CD14-positive monocyte (primary cell): ENCODE measurements around the gene GID8. TPM values are rescaled to one million over a fixed set of nuclear protein-coding genes. Genes with fewer than 3 reads are reported as not detected.
"Not testable (repeated sequence)": the region's sequence is repeated elsewhere in the genome, so short reads cannot be mapped to it uniquely, and the experiment has no call there.

ENCODE experiments used
- DNase-seq, 3 donors: peaks; one replicate each; pipeline ENCODE4 v3.0.0-alpha.2; 2011 to 2022
- H2AFZ ChIP-seq: 2 replicates; pipeline ENCODE4 v1.6.0; 2012; ENCODE audit warnings: mild to moderate bottlenecking, low read depth, low read length, inconsistent platforms; ENCODE audit not compliant: insufficient read depth, poor library complexity, severe bottlenecking
- H3K27ac ChIP-seq, 2 donors: 1 replicate in 1 of 2; 2 replicates in 1 of 2; pipeline ENCODE4 v1.5.1; 2012 to 2013; ENCODE audit warnings: low read length in 2 of 2, control low read depth in 1 of 2, inconsistent platforms in 1 of 2, low read depth in 1 of 2, mild to moderate bottlenecking in 1 of 2
- H3K27me3 ChIP-seq, 2 donors: one replicate each; pipeline versions ENCODE4 v1.6.0 to v1.6.1; 2011 to 2013; ENCODE audit warnings: low read length in 2 of 2; ENCODE audit not compliant: control insufficient read depth in 2 of 2, insufficient read depth in 2 of 2
- H3K36me3 ChIP-seq, 2 donors: replicated peaks in 1 of 2; 1 replicate in 1 of 2; 2 replicates in 1 of 2; pipeline versions ENCODE4 v1.5.1 to v1.6.1; 2012 to 2013; ENCODE audit warnings: low read length in 2 of 2, control low read depth in 1 of 2, inconsistent platforms in 1 of 2, mild to moderate bottlenecking in 1 of 2; ENCODE audit not compliant: insufficient read depth in 2 of 2, control insufficient read depth in 1 of 2
- H3K4me1 ChIP-seq, 2 donors: 1 replicate in 1 of 2; 2 replicates in 1 of 2; pipeline versions ENCODE4 v1.5.1 to v1.6.1; 2012 to 2013; ENCODE audit warnings: low read length in 2 of 2, control low read depth in 1 of 2, inconsistent platforms in 1 of 2, mild to moderate bottlenecking in 1 of 2, moderate library complexity in 1 of 2; ENCODE audit not compliant: insufficient read depth in 2 of 2, control insufficient read depth in 1 of 2
- H3K4me2 ChIP-seq: replicated peaks from 2 replicates; pipeline ENCODE3; 2012; ENCODE audit warnings: low read length, moderate library complexity, mild to moderate bottlenecking; ENCODE audit not compliant: poor library complexity, severe bottlenecking; ENCODE audit errors: extremely low read depth
- H3K4me3 ChIP-seq, 3 experiments: fragments of 200-600 bp in 1 of 3; sonication (generic) in 1 of 3; replicated peaks in 1 of 3; 1 replicate in 2 of 3; 2 replicates in 1 of 3; pipeline ENCODE4 v1.5.1; 2011 to 2013; ENCODE audit warnings: low read length in 3 of 3, mild to moderate bottlenecking in 3 of 3, control low read depth in 2 of 3, low read depth in 2 of 3, inconsistent platforms in 1 of 3, moderate library complexity in 1 of 3
- H3K79me2 ChIP-seq: 2 replicates; pipeline ENCODE4 v1.6.0; 2012; ENCODE audit warnings: mild to moderate bottlenecking, control low read depth, inconsistent platforms, low read length, moderate library complexity; ENCODE audit not compliant: insufficient read depth
- H3K9ac ChIP-seq: 2 replicates; pipeline ENCODE4 v1.6.0; 2017; ENCODE audit warnings: low read length, mild to moderate bottlenecking; ENCODE audit not compliant: insufficient read depth, poor library complexity, severe bottlenecking
- H3K9me3 ChIP-seq, 2 donors: replicated peaks in 1 of 2; 1 replicate in 1 of 2; 2 replicates in 1 of 2; pipeline versions ENCODE4 v1.5.1 to v1.6.1; 2012 to 2013; ENCODE audit warnings: low read length in 2 of 2, control low read depth in 1 of 2; ENCODE audit not compliant: control insufficient read depth in 1 of 2, insufficient read depth in 1 of 2
- H4K20me1 ChIP-seq: 2 replicates; pipeline ENCODE4 v1.6.0; 2012; ENCODE audit warnings: mild to moderate bottlenecking, low read length, control low read depth, moderate library complexity; ENCODE audit not compliant: insufficient read depth
- H3K27ac Mint-ChIP-seq, 7 donors: one replicate each; pipeline ENCODE4 v1.8.0; 2020; ENCODE audit warnings: mild to moderate bottlenecking in 7 of 7, mixed read lengths in 7 of 7, moderate library complexity in 6 of 7, inconsistent platforms in 2 of 7
- H3K27me3 Mint-ChIP-seq, 3 donors: one replicate each; pipeline ENCODE4 v1.8.0; 2021 to 2022; ENCODE audit warnings: low read depth in 3 of 3, mild to moderate bottlenecking in 3 of 3, mixed read lengths in 3 of 3, moderate library complexity in 3 of 3, inconsistent platforms in 1 of 3
- H3K36me3 Mint-ChIP-seq, 2 donors: one replicate each; pipeline ENCODE4 v1.8.0; 2020; ENCODE audit warnings: mixed read lengths in 2 of 2, inconsistent platforms in 1 of 2, mild to moderate bottlenecking in 1 of 2
- H3K4me1 Mint-ChIP-seq: one replicate; pipeline ENCODE4 v1.8.0; 2020; ENCODE audit warnings: mild to moderate bottlenecking, mixed read lengths
- H3K4me3 Mint-ChIP-seq, 2 donors: one replicate each; pipeline ENCODE4 v1.8.0; 2020; ENCODE audit warnings: mild to moderate bottlenecking in 2 of 2, mixed read lengths in 2 of 2, moderate library complexity in 1 of 2
- H3K9me3 Mint-ChIP-seq, 7 donors: one replicate each; pipeline ENCODE4 v1.8.0; 2020 to 2022; ENCODE audit warnings: mixed read lengths in 7 of 7, mild to moderate bottlenecking in 6 of 7, moderate library complexity in 6 of 7, inconsistent platforms in 2 of 7
- CTCF ChIP-seq: fragments of 200-600 bp; IDR thresholded peaks from one replicate; pipeline ENCODE4 v1.8.0; 2022; ENCODE audit warnings: antibody characterized with exemption, mild to moderate bottlenecking
- WGBS: methylation state at CpG from one replicate; pipeline ENCODE4 v1.1.5; 2013; ENCODE audit warnings: missing lambda C conversion rate; ENCODE audit not compliant: insufficient coverage; 5-methylcytosine and 5-hydroxymethylcytosine counted together
- intact Hi-C, 2 donors: fragments of 100-400 bp; cut with micrococcal nuclease; formaldehyde crosslinking; loops; one replicate each; pipeline versions ENCODE4 v1.15.0 to v1.15.1; 2023
- polyA plus RNA-seq, 3 donors: library from polyadenylated mRNA; depleted of rRNA in 1 of 3; unstranded in 2 of 3; stranded (reverse) in 1 of 3; fragments of 300-500 nt in 2 of 3; fragments of >200 nt in 1 of 3; fragmentation: Illumina TruSeq in 2 of 3; gene quantifications; 1 replicate in 2 of 3; 2 replicates in 1 of 3; pipeline ENCODE4 v1.2.3, GENCODE V29; 2012 to 2021

The GID8 gene
- polyA plus RNA-seq, 3 donors, result 12.4 to 19.7 (median 12.7) TPM

GRCh38 chr20:62921119-62921687, 16.7 kb upstream of the GID8 start:
- intact Hi-C loops, result loop anchor here in 1 of 2 donors (10.0 kb wide), 1 partner anchor 126 kb away; the partner anchor contains the start of gene MRGBP
- no peak overlapping the region for H3K27ac ChIP-seq

DNA sequence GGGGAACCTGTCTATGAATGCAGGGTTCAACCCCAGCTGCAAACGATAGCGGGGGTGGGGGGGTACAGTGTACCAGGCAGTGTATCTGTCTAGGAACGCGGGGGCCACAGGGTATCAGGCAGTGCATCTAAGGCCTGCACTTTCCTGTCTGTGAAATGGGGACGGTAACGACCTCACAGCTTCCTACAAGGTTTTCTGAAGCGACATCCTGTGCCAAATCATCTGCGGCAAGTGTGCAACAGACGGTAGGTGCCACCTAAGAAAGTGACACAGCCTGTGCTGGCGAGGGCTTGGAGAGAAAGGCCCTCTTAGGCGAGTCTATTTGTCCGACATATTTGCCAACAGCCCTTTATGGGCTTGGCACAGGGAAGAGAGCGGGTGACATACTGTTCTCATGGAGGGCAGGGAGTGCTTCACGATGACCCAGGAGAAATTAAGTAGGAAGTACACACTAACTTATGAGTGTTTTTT, 15.5 kb upstream of the GID8 start:
- no peaks in the 10 kb centered on the region for H3K27me3 ChIP-seq
- intact Hi-C loops, result loop anchor here in 1 of 2 donors (10.0 kb wide), 1 partner anchor 128 kb away; the partner anchor contains the start of gene MRGBP
- peaks cover 69% of the 10 kb centered on the region for H3K4me1 Mint-ChIP-seq
- WGBS, result 84% methylated on average over 11 of the region's 14 CpGs
- H3K36me3 ChIP-seq, result no peaks in the 10 kb centered on the region
- H3K79me2 ChIP-seq, result peaks cover 100% of the 10 kb centered on the region
- H3K9ac ChIP-seq, result no peak overlapping the region
- H3K27ac ChIP-seq, result peak overlapping the region in 1 of 2 donors; percentile 44
- H3K9me3 Mint-ChIP-seq, result peaks cover 0 to 2% (median 0%) of the 10 kb centered on the region in 7 donors
- peaks cover 0 to 2% of the 10 kb centered on the region in 2 donors for H3K36me3 Mint-ChIP-seq
- no peaks in the 10 kb centered on the region for H3K27me3 Mint-ChIP-seq
- no peak overlapping the region for H3K4me3 Mint-ChIP-seq
- peak overlapping the region; percentile 4 to 82 (median 60) for H3K27ac Mint-ChIP-seq
- DNase-seq, result no peak
- no peak overlapping the region for H3K4me2 ChIP-seq
- H4K20me1 ChIP-seq, result peaks cover 90% of the 10 kb centered on the region
- H3K4me3 ChIP-seq, result no peak overlapping the region
- no peak overlapping the region for H2AFZ ChIP-seq
- peaks cover 54 to 85% of the 10 kb centered on the region in 2 donors for H3K4me1 ChIP-seq
- no peaks in the 10 kb centered on the region for H3K9me3 ChIP-seq
- no peak for TF ChIP-seq CTCF

More at GRCh38 chr20:62921119-62921687, 16.7 kb upstream of the GID8 start:
- Histone ChIP-seq H3K9me3 (no peaks in the 10 kb centered on the region), H3K4me1 (peaks cover 47 to 77% of the 10 kb centered on the region in 2 donors), H4K20me1 (peaks cover 93% of the 10 kb centered on the region), H3K4me2 (no peak overlapping the region), H3K9ac (no peak overlapping the region), H3K27me3 (no peaks in the 10 kb centered on the region), H3K79me2 (peaks cover 100% of the 10 kb centered on the region), H3K4me3 (no peak overlapping the region), H2AFZ (no peak overlapping the region), H3K36me3 (no peaks in the 10 kb centered on the region)
- WGBS, result 39% methylated on average over 3 of the region's 8 CpGs
- TF ChIP-seq CTCF, result peak; percentile 76
- Mint-ChIP-seq H3K36me3 (peaks cover 1 to 5% of the 10 kb centered on the region in 2 donors), H3K27me3 (no peaks in the 10 kb centered on the region), H3K27ac (peak overlapping the region in 4 of 7 donors; percentile 50 to 70 (median 64)), H3K4me1 (peaks cover 71% of the 10 kb centered on the region), H3K4me3 (no peak overlapping the region), H3K9me3 (peaks cover 0 to 2% (median 0%) of the 10 kb centered on the region in 7 donors)
- peak; percentile 47 to 66 (median 63) for DNase-seq

GRCh38 chr20:62923059-62923668, 14.8 kb upstream of the GID8 start:
- Mint-ChIP-seq H3K4me1 (peaks cover 69% of the 10 kb centered on the region), H3K27ac (peak overlapping the region in 5 of 7 donors; percentile 31 to 82 (median 41))
- WGBS, result 89% methylated on average over 6 of the region's 17 CpGs
- not testable (repeated sequence) for H3K9me3 ChIP-seq, H3K27me3 ChIP-seq, H2AFZ ChIP-seq, H3K9me3 Mint-ChIP-seq, H3K9ac ChIP-seq, H3K36me3 ChIP-seq, H3K4me3 ChIP-seq, H3K36me3 Mint-ChIP-seq, H3K27me3 Mint-ChIP-seq, H3K4me2 ChIP-seq, H3K4me3 Mint-ChIP-seq, DNase-seq
- Histone ChIP-seq H3K79me2 (peaks cover 100% of the 10 kb centered on the region), H4K20me1 (peaks cover 90% of the 10 kb centered on the region), H3K4me1 (peaks cover 56 to 87% of the 10 kb centered on the region in 2 donors), H3K27ac (peak overlapping the region in 1 of 2 donors; percentile 44)
- intact Hi-C loops, result loop anchor here in 1 of 2 donors (10.0 kb wide), 1 partner anchor 128 kb away; the partner anchor contains the start of gene MRGBP
